K562 (cell line): ENCODE measurements around the gene ZNF213. TPM values are rescaled to one million over a fixed set of nuclear protein-coding genes. Genes with fewer than 3 reads are reported as not detected.

Experiments used
- BRCA1 ChIP-seq, 2 experiments: fragments of 450-650 bp in 1 of 2; sonication (generic) in 1 of 2; formaldehyde crosslinking in 1 of 2; IDR thresholded peaks; 2 replicates each; pipeline versions ENCODE4 v1.5.0 to v1.6.1; 2017 to 2020; ENCODE audit warnings: mild to moderate bottlenecking in 1 of 2, missing genetic modification reagents in 1 of 2
- C11orf30 ChIP-seq: fragments of 450-650 bp; IDR thresholded peaks from 2 replicates; pipeline ENCODE4 v1.6.1; 2016; ENCODE audit warnings: low read depth, mild to moderate bottlenecking
- ETS1 ChIP-seq: conservative IDR thresholded peaks from 2 replicates; pipeline ENCODE4 v1.6.1; 2011; ENCODE audit warnings: low read depth, mild to moderate bottlenecking, low read length; ENCODE audit not compliant: control insufficient read depth
- HDAC8 ChIP-seq: fragments of 450-650 bp; IDR thresholded peaks from 2 replicates; pipeline ENCODE4 v1.6.1; 2016; ENCODE audit warnings: mild to moderate bottlenecking, missing genetic modification characterization, moderate library complexity, missing compliant biosample characterization
- IRF1 ChIP-seq: sonication (generic); formaldehyde crosslinking; IDR thresholded peaks from 2 replicates; pipeline ENCODE4 v1.8.0; 2022; ENCODE audit warnings: missing genetic modification reagents, mild to moderate bottlenecking, borderline replicate concordance
- MYBL2 ChIP-seq, 2 experiments: fragments of 450-650 bp in 1 of 2; sonication (generic) in 1 of 2; formaldehyde crosslinking in 1 of 2; IDR thresholded peaks; 2 replicates each; pipeline versions ENCODE4 v1.6.1 to v1.8.1; 2017 to 2022; ENCODE audit warnings: borderline replicate concordance in 1 of 2, inconsistent platforms in 1 of 2, low read depth in 1 of 2, mild to moderate bottlenecking in 1 of 2, missing genetic modification reagents in 1 of 2, moderate library complexity in 1 of 2
- NR4A1 ChIP-seq, 2 experiments: fragments of 250-450 bp in 1 of 2; fragments of 450-650 bp in 1 of 2; sonication (Bioruptor Pico) in 1 of 2; IDR thresholded peaks; 2 replicates each; pipeline versions ENCODE4 v1.4.0 to v1.6.1; 2016 to 2020; ENCODE audit warnings: mild to moderate bottlenecking in 2 of 2, missing compliant biosample characterization in 1 of 2, missing genetic modification characterization in 1 of 2, moderate library complexity in 1 of 2
- PML ChIP-seq: IDR thresholded peaks from 2 replicates; pipeline ENCODE4 v1.6.1; 2012; ENCODE audit warnings: low read length, inconsistent platforms
- RBM34 ChIP-seq: fragments of 200-400 bp; formaldehyde crosslinking; IDR thresholded peaks from 2 replicates; pipeline ENCODE4 v1.6.1; 2018; ENCODE audit warnings: low read length, borderline replicate concordance; ENCODE audit not compliant: insufficient read depth
- TAF15 ChIP-seq: fragments of 200-400 bp; formaldehyde crosslinking; IDR thresholded peaks from 2 replicates; pipeline ENCODE4 v1.6.1; 2017; ENCODE audit warnings: mild to moderate bottlenecking, low read depth, low read length, moderate library complexity
- XRCC5 ChIP-seq: fragments of 200-400 bp; formaldehyde crosslinking; IDR thresholded peaks from 2 replicates; pipeline ENCODE4 v1.6.1; 2017; ENCODE audit warnings: low read depth, mild to moderate bottlenecking, low read length
- polyA plus RNA-seq, 8 experiments: library from polyadenylated mRNA; depleted of rRNA in 4 of 8; stranded (reverse) in 5 of 8; unstranded in 3 of 8; fragments of >200 nt; fragmentation: Nextera tagmentation in 2 of 8; fragmentation: Illumina TruSeq in 1 of 8; extraction: Ambion mirVana in 2 of 8; extraction: Trizol in 1 of 8; gene quantifications; 2 replicates each; pipeline versions ENCODE4 v1.2.1 to v1.2.3, GENCODE V29; 2011 to 2014; ENCODE audit warnings: inconsistent platforms in 1 of 8, missing spikeins in 1 of 8
- total RNA-seq, 7 experiments: library from RNA; depleted of rRNA in 6 of 7; stranded (reverse); fragments of >200 nt in 6 of 7; fragmentation: Illumina TruSeq in 2 of 7; extraction: Trizol in 2 of 7; gene quantifications; 2 replicates each; pipeline versions ENCODE4 v1.2.1 to v1.2.3, GENCODE V29; 2011 to 2021; ENCODE audit warnings: low replicate concordance in 1 of 7
- TF ChIP-seq, protein P1 (sequence below), 2 experiments: fragments of 200-800 bp in 1 of 2; sonication (Bioruptor generic) in 1 of 2; sonication (generic) in 1 of 2; formaldehyde crosslinking in 1 of 2; IDR thresholded peaks in 1 of 2; conservative IDR thresholded peaks in 1 of 2; 2 replicates each; pipeline versions ENCODE4 v1.5.0 to v1.6.1; 2016 to 2020; ENCODE audit warnings: missing compliant biosample characterization in 1 of 2, missing genetic modification characterization in 1 of 2, missing genetic modification reagents in 1 of 2
- TF ChIP-seq, protein P2 (sequence below): fragments of 250-450 bp; sonication (Bioruptor Pico); IDR thresholded peaks from 2 replicates; pipeline ENCODE4 v1.4.0; 2020; ENCODE audit warnings: mild to moderate bottlenecking
- TF ChIP-seq, protein P3 (sequence below): fragments of 450-650 bp; IDR thresholded peaks from 2 replicates; pipeline ENCODE4 v1.6.1; 2014; ENCODE audit warnings: low read depth, mild to moderate bottlenecking, moderate library complexity, borderline replicate concordance
- TF ChIP-seq, protein P4 (sequence below), 2 experiments: fragments of 450-650 bp; conservative IDR thresholded peaks; 2 replicates each; pipeline ENCODE4 v1.6.1; 2017; ENCODE audit warnings: mild to moderate bottlenecking in 2 of 2, moderate library complexity in 2 of 2

ZNF213 gene
- total and polyA plus RNA-seq, 9 of the 15 experiments (the other 6 are each of a cell fraction or from before 2014, with no cell fraction given), result 0.49 to 10.0 (median 1.8) TPM

- TF ChIP-seq BRCA1 (IDR thresholded peaks at IDR 0.05) (no peak), BRCA1 (CRISPR knock-in tag; IDR thresholded peaks at IDR 0.05) (no peak), MYBL2 (IDR thresholded peaks at IDR 0.05; ENCODE audit: low read depth) (no peak), MYBL2 (CRISPR knock-in tag; IDR thresholded peaks at IDR 0.05; ENCODE audit: borderline replicate concordance) (no peak), HDAC8 (tag) (no peak), TAF15 (no peak), XRCC5 (peak; percentile 59; the same call in 1 of the 2 replicates), RBM34 (no peak), NR4A1 (CRISPR knock-in tag; IDR thresholded peaks at IDR 0.05) (peak; percentile 88), NR4A1 (tag; IDR thresholded peaks at IDR 0.05) (0 out of 2 replicates have a peak, but pooled peaks have one; percentile 63), PML (peak; percentile 57; the same call in 1 of the 2 replicates), ETS1 (peak; percentile 80; the same call in 1 of the 2 replicates), IRF1 (no peak), C11orf30 (peak; percentile 64)
- TF ChIP-seq, protein P1, sequence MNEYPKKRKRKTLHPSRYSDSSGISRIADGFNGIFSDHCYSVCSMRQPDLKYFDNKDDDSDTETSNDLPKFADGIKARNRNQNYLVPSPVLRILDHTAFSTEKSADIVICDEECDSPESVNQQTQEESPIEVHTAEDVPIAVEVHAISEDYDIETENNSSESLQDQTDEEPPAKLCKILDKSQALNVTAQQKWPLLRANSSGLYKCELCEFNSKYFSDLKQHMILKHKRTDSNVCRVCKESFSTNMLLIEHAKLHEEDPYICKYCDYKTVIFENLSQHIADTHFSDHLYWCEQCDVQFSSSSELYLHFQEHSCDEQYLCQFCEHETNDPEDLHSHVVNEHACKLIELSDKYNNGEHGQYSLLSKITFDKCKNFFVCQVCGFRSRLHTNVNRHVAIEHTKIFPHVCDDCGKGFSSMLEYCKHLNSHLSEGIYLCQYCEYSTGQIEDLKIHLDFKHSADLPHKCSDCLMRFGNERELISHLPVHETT (CRISPR knock-in tag; conservative IDR thresholded peaks at IDR 0.05 in 1 of 2, IDR thresholded peaks at IDR 0.05 in 1 of 2), result peak in 1 of 2 experiments; percentile 93; a peak in 2 of 4 replicates
- TF ChIP-seq, protein P2, sequence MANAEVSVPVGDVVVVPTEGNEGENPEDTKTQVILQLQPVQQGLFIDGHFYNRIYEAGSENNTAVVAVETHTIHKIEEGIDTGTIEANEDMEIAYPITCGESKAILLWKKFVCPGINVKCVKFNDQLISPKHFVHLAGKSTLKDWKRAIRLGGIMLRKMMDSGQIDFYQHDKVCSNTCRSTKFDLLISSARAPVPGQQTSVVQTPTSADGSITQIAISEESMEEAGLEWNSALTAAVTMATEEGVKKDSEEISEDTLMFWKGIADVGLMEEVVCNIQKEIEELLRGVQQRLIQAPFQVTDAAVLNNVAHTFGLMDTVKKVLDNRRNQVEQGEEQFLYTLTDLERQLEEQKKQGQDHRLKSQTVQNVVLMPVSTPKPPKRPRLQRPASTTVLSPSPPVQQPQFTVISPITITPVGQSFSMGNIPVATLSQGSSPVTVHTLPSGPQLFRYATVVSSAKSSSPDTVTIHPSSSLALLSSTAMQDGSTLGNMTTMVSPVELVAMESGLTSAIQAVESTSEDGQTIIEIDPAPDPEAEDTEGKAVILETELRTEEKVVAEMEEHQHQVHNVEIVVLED (CRISPR knock-in tag), result 0 out of 2 replicates have a peak, but pooled peaks have one; percentile 30
- TF ChIP-seq, protein P3, sequence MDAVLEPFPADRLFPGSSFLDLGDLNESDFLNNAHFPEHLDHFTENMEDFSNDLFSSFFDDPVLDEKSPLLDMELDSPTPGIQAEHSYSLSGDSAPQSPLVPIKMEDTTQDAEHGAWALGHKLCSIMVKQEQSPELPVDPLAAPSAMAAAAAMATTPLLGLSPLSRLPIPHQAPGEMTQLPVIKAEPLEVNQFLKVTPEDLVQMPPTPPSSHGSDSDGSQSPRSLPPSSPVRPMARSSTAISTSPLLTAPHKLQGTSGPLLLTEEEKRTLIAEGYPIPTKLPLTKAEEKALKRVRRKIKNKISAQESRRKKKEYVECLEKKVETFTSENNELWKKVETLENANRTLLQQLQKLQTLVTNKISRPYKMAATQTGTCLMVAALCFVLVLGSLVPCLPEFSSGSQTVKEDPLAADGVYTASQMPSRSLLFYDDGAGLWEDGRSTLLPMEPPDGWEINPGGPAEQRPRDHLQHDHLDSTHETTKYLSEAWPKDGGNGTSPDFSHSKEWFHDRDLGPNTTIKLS, result peak; percentile 19; the same call in 1 of the 2 replicates
- TF ChIP-seq, protein P4, sequence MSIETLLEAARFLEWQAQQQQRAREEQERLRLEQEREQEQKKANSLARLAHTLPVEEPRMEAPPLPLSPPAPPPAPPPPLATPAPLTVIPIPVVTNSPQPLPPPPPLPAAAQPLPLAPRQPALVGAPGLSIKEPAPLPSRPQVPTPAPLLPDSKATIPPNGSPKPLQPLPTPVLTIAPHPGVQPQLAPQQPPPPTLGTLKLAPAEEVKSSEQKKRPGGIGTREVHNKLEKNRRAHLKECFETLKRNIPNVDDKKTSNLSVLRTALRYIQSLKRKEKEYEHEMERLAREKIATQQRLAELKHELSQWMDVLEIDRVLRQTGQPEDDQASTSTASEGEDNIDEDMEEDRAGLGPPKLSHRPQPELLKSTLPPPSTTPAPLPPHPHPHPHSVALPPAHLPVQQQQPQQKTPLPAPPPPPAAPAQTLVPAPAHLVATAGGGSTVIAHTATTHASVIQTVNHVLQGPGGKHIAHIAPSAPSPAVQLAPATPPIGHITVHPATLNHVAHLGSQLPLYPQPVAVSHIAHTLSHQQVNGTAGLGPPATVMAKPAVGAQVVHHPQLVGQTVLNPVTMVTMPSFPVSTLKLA (conservative IDR thresholded peaks at IDR 0.05), result peak; percentile 53 to 71; a peak in 3 of 4 replicates
Observed at GRCh38 chr16:3106205-3106928, 28.5 kb upstream of the ZNF213 start (continued).
